H9 (cell line): ENCODE measurements around the gene GRIN2B. TPM values are rescaled to one million over a fixed set of nuclear protein-coding genes. Genes with fewer than 3 reads are reported as not detected.

Experiments used
- DNase-seq: peaks from one replicate; pipeline ENCODE4 v3.0.0-alpha.2; 2017
- H2AFZ ChIP-seq: one replicate; pipeline ENCODE4 v1.6.1; 2013; ENCODE audit warnings: mild to moderate bottlenecking, low read length, control low read depth, moderate library complexity
- H2AK5ac ChIP-seq: 2 replicates; pipeline ENCODE4 v1.6.1; 2013; ENCODE audit warnings: low read length, control low read depth, mixed read lengths; ENCODE audit not compliant: insufficient read length
- H2BK120ac ChIP-seq: one replicate; pipeline ENCODE4 v1.6.1; 2013; ENCODE audit warnings: low read depth, mild to moderate bottlenecking, low read length, control low read depth, inconsistent platforms; ENCODE audit not compliant: poor library complexity, severe bottlenecking
- H2BK12ac ChIP-seq: 2 replicates; pipeline ENCODE4 v1.6.1; 2013; ENCODE audit warnings: low read length, control low read depth, mixed read lengths, low read depth; ENCODE audit not compliant: insufficient read length
- H2BK15ac ChIP-seq: 2 replicates; pipeline ENCODE4 v1.6.1; 2013; ENCODE audit warnings: low read depth, low read length, control low read depth
- H2BK20ac ChIP-seq: one replicate; pipeline ENCODE4 v1.6.1; 2013; ENCODE audit warnings: low read depth, mild to moderate bottlenecking, low read length, control low read depth, inconsistent platforms; ENCODE audit not compliant: poor library complexity, severe bottlenecking
- H2BK5ac ChIP-seq: 2 replicates; pipeline ENCODE4 v1.6.1; 2013; ENCODE audit warnings: low read length, control low read depth, mixed read lengths; ENCODE audit not compliant: insufficient read length
- H3K14ac ChIP-seq: 2 replicates; pipeline ENCODE4 v1.6.1; 2013; ENCODE audit warnings: low read length, control low read depth; ENCODE audit not compliant: insufficient read depth
- H3K18ac ChIP-seq: 2 replicates; pipeline ENCODE4 v1.6.1; 2013; ENCODE audit warnings: low read depth, mild to moderate bottlenecking, mixed read lengths, low read length, control low read depth; ENCODE audit not compliant: insufficient read length
- H3K23ac ChIP-seq: 2 replicates; pipeline ENCODE4 v1.6.1; 2013; ENCODE audit warnings: low read length, control low read depth, mixed read lengths, low read depth; ENCODE audit not compliant: insufficient read length
- H3K23me2 ChIP-seq: 2 replicates; pipeline ENCODE4 v1.6.1; 2013; ENCODE audit warnings: low read depth, mild to moderate bottlenecking, mixed read lengths, low read length, control low read depth; ENCODE audit not compliant: insufficient read length, poor library complexity, severe bottlenecking
- H3K27ac ChIP-seq: 2 replicates; pipeline ENCODE4 v1.5.1; 2013; ENCODE audit warnings: low read length, control low read depth, mixed read lengths, low read depth; ENCODE audit not compliant: insufficient read length
- H3K27me3 ChIP-seq: 2 replicates; pipeline ENCODE4 v1.6.1; 2013; ENCODE audit warnings: low read length, control low read depth, inconsistent platforms; ENCODE audit not compliant: insufficient read depth
- H3K4ac ChIP-seq: 2 replicates; pipeline ENCODE4 v1.6.1; 2013; ENCODE audit warnings: low read depth, mild to moderate bottlenecking, control low read depth, inconsistent platforms, low read length, moderate library complexity
- H3K4me1 ChIP-seq: 2 replicates; pipeline ENCODE4 v1.6.1; 2013; ENCODE audit warnings: low read length, control low read depth, inconsistent platforms; ENCODE audit not compliant: insufficient read depth
- H3K4me2 ChIP-seq: 2 replicates; pipeline ENCODE4 v1.6.1; 2013; ENCODE audit warnings: low read length, control low read depth, mixed read lengths; ENCODE audit not compliant: insufficient read length, insufficient read depth
- H3K56ac ChIP-seq: 2 replicates; pipeline ENCODE4 v1.6.1; 2013; ENCODE audit warnings: low read depth, mild to moderate bottlenecking, mixed read lengths, low read length, control low read depth; ENCODE audit not compliant: insufficient read length
- H3K79me1 ChIP-seq: 2 replicates; pipeline ENCODE4 v1.6.1; 2013; ENCODE audit warnings: low read depth, mild to moderate bottlenecking, moderate library complexity, low read length, control low read depth, inconsistent platforms; ENCODE audit not compliant: insufficient read depth, poor library complexity, severe bottlenecking
- H3K79me2 ChIP-seq: 2 replicates; pipeline ENCODE4 v1.6.1; 2013; ENCODE audit warnings: low read length, control low read depth, inconsistent platforms; ENCODE audit not compliant: insufficient read depth
- H3K9ac ChIP-seq: 2 replicates; pipeline ENCODE4 v1.6.1; 2013; ENCODE audit warnings: low read length, control low read depth, mixed read lengths; ENCODE audit not compliant: insufficient read length; ENCODE audit errors: extremely low read depth
- H3K9me3 ChIP-seq: one replicate; pipeline ENCODE4 v1.6.1; 2013; ENCODE audit warnings: low read depth, low read length, inconsistent platforms; ENCODE audit not compliant: control insufficient read depth
- H3T11ph ChIP-seq: one replicate; pipeline ENCODE4 v1.6.1; 2013; ENCODE audit warnings: mild to moderate bottlenecking, low read length, control low read depth, inconsistent platforms
- H4K20me1 ChIP-seq: one replicate; pipeline ENCODE4 v1.6.1; 2013; ENCODE audit not compliant: control insufficient read depth, insufficient read length, insufficient read depth
- H4K5ac ChIP-seq: 2 replicates; pipeline ENCODE4 v1.6.1; 2013; ENCODE audit warnings: low read depth, mild to moderate bottlenecking, mixed read lengths, low read length, control low read depth; ENCODE audit not compliant: insufficient read length
- H4K8ac ChIP-seq: replicated peaks from 2 replicates; pipeline ENCODE4 v1.6.1; 2013; ENCODE audit warnings: low read length, control low read depth, mixed read lengths, low read depth; ENCODE audit not compliant: insufficient read length
- H4K91ac ChIP-seq: 2 replicates; pipeline ENCODE4 v1.6.1; 2013; ENCODE audit warnings: low read depth, mild to moderate bottlenecking, moderate library complexity, mixed read lengths, low read length, control low read depth; ENCODE audit not compliant: insufficient read length
- H3K27ac Mint-ChIP-seq, 3 experiments: 2 replicates in 2 of 3; 3 replicates in 1 of 3; pipeline ENCODE4 v1.8.0; 2020 to 2021; ENCODE audit warnings: mixed read lengths in 3 of 3, mild to moderate bottlenecking in 1 of 3, moderate library complexity in 1 of 3
- H3K27me3 Mint-ChIP-seq: 2 replicates; pipeline ENCODE4 v1.8.0; 2021; ENCODE audit warnings: low read depth, mild to moderate bottlenecking, moderate library complexity, mixed read lengths
- H3K36me3 Mint-ChIP-seq, 3 experiments: 2 replicates in 2 of 3; 3 replicates in 1 of 3; pipeline ENCODE4 v1.8.0; 2020 to 2021; ENCODE audit warnings: low read depth in 3 of 3, mixed read lengths in 3 of 3; ENCODE audit not compliant: insufficient read depth in 1 of 3
- H3K4me1 Mint-ChIP-seq, 2 experiments: 2 replicates each; pipeline ENCODE4 v1.8.0; 2020; ENCODE audit warnings: mixed read lengths in 2 of 2
- H3K4me3 Mint-ChIP-seq, 2 experiments: 2 replicates in 1 of 2; 3 replicates in 1 of 2; pipeline ENCODE4 v1.8.0; 2020 to 2021; ENCODE audit warnings: mild to moderate bottlenecking in 2 of 2, mixed read lengths in 2 of 2, moderate library complexity in 1 of 2
- H3K9me3 Mint-ChIP-seq, 2 experiments: 2 replicates in 1 of 2; 3 replicates in 1 of 2; pipeline ENCODE4 v1.8.0; 2020; ENCODE audit warnings: mild to moderate bottlenecking in 2 of 2, mixed read lengths in 2 of 2, moderate library complexity in 1 of 2
- CTCF ChIP-seq: fragments of 200-600 bp; sonication (generic); conservative IDR thresholded peaks from 3 replicates; pipeline ENCODE4 v1.8.0; 2021; ENCODE audit warnings: antibody characterized with exemption, mild to moderate bottlenecking
- total RNA-seq: library from RNA; stranded (reverse); gene quantifications from 2 replicates; pipeline ENCODE4 v1.2.1, GENCODE V29; 2021

Gene GRIN2B
- total RNA-seq, 1 experiment from 2014 or later = 0.13 TPM

GRCh38 chr12:13973996-13974395, 7.4 kb downstream of the GRIN2B start:
- Histone ChIP-seq H2BK12ac (no peak overlapping the region), H3K4ac (no peak overlapping the region)
- no peak overlapping the region for H3K27ac Mint-ChIP-seq

More at GRCh38 chr12:13973996-13974395, 7.4 kb downstream of the GRIN2B start:
- Histone ChIP-seq H3K79me2 (no peaks in the 10 kb centered on the region), H3K56ac (no peak overlapping the region), H3K27ac (no peak overlapping the region), H2BK15ac (no peak overlapping the region), H3K23ac (no peak overlapping the region), H4K20me1 (no peaks in the 10 kb centered on the region), H2BK5ac (no peak overlapping the region), H3K27me3 (peaks cover 4% of the 10 kb centered on the region; the same call in 1 of the 2 replicates), H3T11ph (no peak overlapping the region), H2AFZ (no peak overlapping the region), H4K8ac (no peak overlapping the region), H3K4me2 (no peak overlapping the region), H2BK20ac (no peak overlapping the region), H4K5ac (no peak overlapping the region), H3K9me3 (no peaks in the 10 kb centered on the region), H2AK5ac (no peak overlapping the region), H4K91ac (no peak overlapping the region), H3K9ac (no peak overlapping the region), H3K14ac (no peak overlapping the region), H3K4me1 (no peaks in the 10 kb centered on the region; the same call in 1 of the 2 replicates), H3K23me2 (no peaks in the 10 kb centered on the region), H2BK120ac (no peak overlapping the region), H3K18ac (no peak overlapping the region), H3K79me1 (no peaks in the 10 kb centered on the region)
- no peak for TF ChIP-seq CTCF
- Mint-ChIP-seq H3K36me3 (no peaks in the 10 kb centered on the region), H3K27me3 (peaks cover 35% of the 10 kb centered on the region), H3K4me1 (peaks cover 19 to 35% of the 10 kb centered on the region in 2 experiments), H3K4me3 (no peak overlapping the region), H3K9me3 (no peaks in the 10 kb centered on the region)
- no peak for DNase-seq
